Measurements from ENCODE around the gene CAMTA2. TPM values are rescaled to one million over a fixed set of nuclear protein-coding genes. Genes with fewer than 3 reads are reported as not detected.
A peak's percentile ranks its signal among the peaks of the same experiment; 100 is the strongest.

CAMTA2 gene
- total and polyA plus RNA-seq, 2 donors (not counting 1 experiment from before 2014, with no cell fraction given): 12.4 to 18.3 TPM

- peaks cover 35% of the 10 kb centered on the region for H3K36me3 ChIP-seq (ENCODE audit: control insufficient read depth, insufficient read depth, low read length)
- no peak overlapping the region for H3K9ac ChIP-seq (ENCODE audit: insufficient read depth, low read length)
- H3K4me2 ChIP-seq (ENCODE audit: extremely low read depth, insufficient read depth, low read length): no peak overlapping the region
- H3K27me3 ChIP-seq (ENCODE audit: control insufficient read depth, insufficient read depth, low read length): no peaks in the 10 kb centered on the region
- no peak overlapping the region for H3K4me3 ChIP-seq (replicated peaks in 1 of 4; ENCODE audit: control extremely low read depth in 1 of 4, insufficient read depth in 1 of 4, low read depth in 3 of 4, low read length in 4 of 4)
- H2AFZ ChIP-seq (ENCODE audit: low read length): no peak overlapping the region
- TF ChIP-seq CTCF (conservative IDR thresholded peaks at IDR 0.05 in 1 of 2, IDR thresholded peaks at IDR 0.05 in 1 of 2; ENCODE audit: low read depth in 1 of 2, low read length in 2 of 2) (no peak), EZH2 (IDR thresholded peaks at IDR 0.05; ENCODE audit: low read length, missing control alignments) (no peak)
- H4K20me1 ChIP-seq (ENCODE audit: control insufficient read depth, extremely low read depth, insufficient read depth, low read length): no peaks in the 10 kb centered on the region
- DNase-seq (ENCODE audit: low read depth in 2 of 2): no peak
- H3K27ac ChIP-seq (ENCODE audit: insufficient read depth, low read length): no peak overlapping the region
- H3K79me2 ChIP-seq (ENCODE audit: control insufficient read depth, insufficient read depth, low read length): peaks cover 29% of the 10 kb centered on the region
- no peaks in the 10 kb centered on the region for H3K9me3 ChIP-seq (ENCODE audit: control insufficient read depth, insufficient read depth, low read depth, low read length)
- H3K4me1 ChIP-seq (ENCODE audit: control insufficient read depth, extremely low read depth, insufficient read depth, low read length): peaks cover 12% of the 10 kb centered on the region
Measured at GRCh38 chr17:5002121-5002788, 14.8 kb upstream of the CAMTA2 start.

GRCh38 chr17:5000237-5000639 is 12.8 kb upstream of the CAMTA2 start:
- no peak overlapping the region for H2AFZ ChIP-seq (ENCODE audit: low read length)
- no peak overlapping the region for H3K9ac ChIP-seq (ENCODE audit: insufficient read depth, low read length)
- DNase-seq (ENCODE audit: low read depth in 2 of 2): no peak
- H3K27me3 ChIP-seq (ENCODE audit: control insufficient read depth, insufficient read depth, low read length): no peaks in the 10 kb centered on the region
- H4K20me1 ChIP-seq (ENCODE audit: control insufficient read depth, extremely low read depth, insufficient read depth, low read length): no peaks in the 10 kb centered on the region
- no peaks in the 10 kb centered on the region for H3K9me3 ChIP-seq (ENCODE audit: control insufficient read depth, insufficient read depth, low read depth, low read length)
- H3K4me1 ChIP-seq (ENCODE audit: control insufficient read depth, extremely low read depth, insufficient read depth, low read length): peaks cover 12% of the 10 kb centered on the region
- TF ChIP-seq CTCF (conservative IDR thresholded peaks at IDR 0.05 in 1 of 2, IDR thresholded peaks at IDR 0.05 in 1 of 2; ENCODE audit: low read depth in 1 of 2, low read length in 2 of 2): no peak
- H3K36me3 ChIP-seq (ENCODE audit: control insufficient read depth, insufficient read depth, low read length): peaks cover 30% of the 10 kb centered on the region
- H3K79me2 ChIP-seq (ENCODE audit: control insufficient read depth, insufficient read depth, low read length): peaks cover 29% of the 10 kb centered on the region
- peak overlapping the region; percentile 42 for H3K4me2 ChIP-seq (ENCODE audit: extremely low read depth, insufficient read depth, low read length)
- H3K4me3 ChIP-seq (replicated peaks in 1 of 4; ENCODE audit: control extremely low read depth in 1 of 4, insufficient read depth in 1 of 4, low read depth in 3 of 4, low read length in 4 of 4): peak overlapping the region in 3 of 4 experiments; percentile 92 to 95 (median 93)
- peak overlapping the region; percentile 12 for H3K27ac ChIP-seq (ENCODE audit: insufficient read depth, low read length)

- Histone ChIP-seq H3K4me3 (replicated peaks in 1 of 4; ENCODE audit: control extremely low read depth in 1 of 4, insufficient read depth in 1 of 4, low read depth in 3 of 4, low read length in 4 of 4) (peak overlapping the region; percentile 68 to 95 (median 92)), H3K9me3 (ENCODE audit: control insufficient read depth, insufficient read depth, low read depth, low read length) (no peaks in the 10 kb centered on the region), H3K4me1 (ENCODE audit: control insufficient read depth, extremely low read depth, insufficient read depth, low read length) (peaks cover 12% of the 10 kb centered on the region), H3K36me3 (ENCODE audit: control insufficient read depth, insufficient read depth, low read length) (peaks cover 25% of the 10 kb centered on the region), H3K4me2 (ENCODE audit: extremely low read depth, insufficient read depth, low read length) (peak overlapping the region; percentile 86), H3K27me3 (ENCODE audit: control insufficient read depth, insufficient read depth, low read length) (no peaks in the 10 kb centered on the region), H4K20me1 (ENCODE audit: control insufficient read depth, extremely low read depth, insufficient read depth, low read length) (no peaks in the 10 kb centered on the region), H3K79me2 (ENCODE audit: control insufficient read depth, insufficient read depth, low read length) (peaks cover 29% of the 10 kb centered on the region), H3K9ac (ENCODE audit: insufficient read depth, low read length) (no peak overlapping the region), H2AFZ (ENCODE audit: low read length) (no peak overlapping the region), H3K27ac (ENCODE audit: insufficient read depth, low read length) (peak overlapping the region; percentile 12)
- DNase-seq (ENCODE audit: low read depth in 2 of 2): no peak
- TF ChIP-seq EZH2 (IDR thresholded peaks at IDR 0.05; ENCODE audit: low read length, missing control alignments): no peak
- no peak for TF ChIP-seq CTCF (conservative IDR thresholded peaks at IDR 0.05 in 1 of 2, IDR thresholded peaks at IDR 0.05 in 1 of 2; ENCODE audit: low read depth in 1 of 2, low read length in 2 of 2)
Measured at GRCh38 chr17:4999430-5000093, 12.1 kb upstream of the CAMTA2 start.

Data from fibroblast of lung (primary cell).